RWPE2 (cell line): ENCODE results near the gene POM121.
"Not testable (repeated sequence)": the region's sequence is repeated elsewhere in the genome, so short reads cannot be mapped to it uniquely, and the experiment has no call there.

ENCODE experiments used
- ATAC-seq: fragments of 200-7000 bp; cut with Tn5 transposase; 3 replicates; pipeline ENCODE4 v1.9.1; 2021; ENCODE audit warnings: low read depth
- DNase-seq: peaks from one replicate; pipeline ENCODE4 v3.0.0-alpha.2; 2020; ENCODE audit warnings: low spot score
- H3K27ac ChIP-seq: fragments of 450-650 bp; 2 replicates; pipeline ENCODE4 v1.5.1; 2017; ENCODE audit warnings: mild to moderate bottlenecking; ENCODE audit not compliant: poor library complexity, severe bottlenecking
- H3K27me3 ChIP-seq: fragments of 250-450 bp; sonication (Bioruptor Pico); 2 replicates; pipeline ENCODE4 v1.5.1; 2021; ENCODE audit warnings: mild to moderate bottlenecking, moderate library complexity; ENCODE audit not compliant: insufficient read depth, poor library complexity, severe bottlenecking
- H3K36me3 ChIP-seq: fragments of 250-450 bp; sonication (Bioruptor Pico); 2 replicates; pipeline ENCODE4 v1.5.1; 2020; ENCODE audit warnings: low read depth, mild to moderate bottlenecking, moderate library complexity
- H3K4me1 ChIP-seq: fragments of 250-450 bp; sonication (Bioruptor Pico); 2 replicates; pipeline ENCODE4 v1.5.1; 2021; ENCODE audit warnings: mild to moderate bottlenecking, moderate library complexity; ENCODE audit not compliant: insufficient read depth, poor library complexity, severe bottlenecking
- H3K4me3 ChIP-seq: fragments of 250-450 bp; sonication (Bioruptor Pico); 2 replicates; pipeline ENCODE4 v1.5.1; 2021; ENCODE audit warnings: mild to moderate bottlenecking, moderate library complexity; ENCODE audit not compliant: severe bottlenecking
- H3K9me3 ChIP-seq: fragments of 250-450 bp; sonication (Bioruptor Pico); 2 replicates; pipeline ENCODE4 v1.5.1; 2021; ENCODE audit warnings: mild to moderate bottlenecking, moderate library complexity; ENCODE audit not compliant: severe bottlenecking

Gene POM121

GRCh38 chr7:72960626-72961345 lies 35.9 kb downstream of the POM121 start:
- H3K27ac ChIP-seq, DNase-seq, H3K36me3 ChIP-seq, H3K4me3 ChIP-seq, H3K27me3 ChIP-seq, H3K9me3 ChIP-seq, ATAC-seq, H3K4me1 ChIP-seq: not testable (repeated sequence)

GRCh38 chr7:72961346-72961650 lies 36.4 kb downstream of the POM121 start:
- H3K27ac ChIP-seq, H3K4me3 ChIP-seq, H3K27me3 ChIP-seq, ATAC-seq, DNase-seq, H3K4me1 ChIP-seq, H3K36me3 ChIP-seq, H3K9me3 ChIP-seq: not testable (repeated sequence)

GRCh38 chr7:72963056-72963455 lies 38.2 kb downstream of the POM121 start:
- H3K36me3 ChIP-seq, H3K4me3 ChIP-seq, H3K9me3 ChIP-seq, H3K27me3 ChIP-seq, H3K4me1 ChIP-seq, DNase-seq, H3K27ac ChIP-seq, ATAC-seq: not testable (repeated sequence)

DNA sequence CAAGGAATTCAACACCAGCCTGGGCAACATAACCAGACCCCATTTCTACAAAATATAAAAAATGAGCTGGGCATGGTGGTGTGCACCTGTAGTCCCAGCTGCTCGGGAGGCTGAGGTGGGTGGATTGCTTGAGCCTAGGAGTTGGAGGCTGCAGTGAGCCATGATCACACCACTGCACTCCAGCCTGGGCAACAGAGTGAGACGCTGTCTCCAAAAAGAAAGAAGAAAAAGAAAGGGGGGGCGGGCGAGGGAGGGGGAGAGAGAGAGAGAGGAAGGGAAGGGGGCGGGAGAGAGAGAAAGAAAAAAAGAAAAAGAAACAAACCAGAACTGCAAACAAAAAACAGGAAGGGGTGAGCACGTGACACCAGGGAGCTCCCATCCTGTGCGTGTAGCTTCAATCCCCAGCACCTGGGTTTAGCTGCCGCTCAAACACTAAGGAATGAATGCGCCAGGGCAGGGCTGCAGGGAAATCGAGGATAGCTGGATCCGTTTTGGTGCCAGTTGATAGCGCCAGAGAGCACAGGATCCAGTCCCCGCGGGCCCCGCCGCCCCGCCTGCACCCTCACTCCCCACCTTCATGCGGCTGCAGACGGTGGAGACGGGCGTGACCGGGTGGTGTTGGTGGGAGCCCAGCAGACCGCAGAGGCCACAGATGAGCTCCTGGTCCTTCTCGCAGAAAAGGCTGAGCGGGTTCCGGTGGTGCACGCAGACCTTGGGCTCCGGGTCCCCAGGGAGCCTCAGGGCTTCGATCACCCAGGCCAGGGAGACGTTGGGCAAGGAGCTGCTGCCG lies 40.5 kb downstream of the POM121 start:
- H3K36me3 ChIP-seq, H3K9me3 ChIP-seq, H3K4me1 ChIP-seq, H3K27me3 ChIP-seq, DNase-seq, ATAC-seq, H3K4me3 ChIP-seq, H3K27ac ChIP-seq: not testable (repeated sequence)

DNA sequence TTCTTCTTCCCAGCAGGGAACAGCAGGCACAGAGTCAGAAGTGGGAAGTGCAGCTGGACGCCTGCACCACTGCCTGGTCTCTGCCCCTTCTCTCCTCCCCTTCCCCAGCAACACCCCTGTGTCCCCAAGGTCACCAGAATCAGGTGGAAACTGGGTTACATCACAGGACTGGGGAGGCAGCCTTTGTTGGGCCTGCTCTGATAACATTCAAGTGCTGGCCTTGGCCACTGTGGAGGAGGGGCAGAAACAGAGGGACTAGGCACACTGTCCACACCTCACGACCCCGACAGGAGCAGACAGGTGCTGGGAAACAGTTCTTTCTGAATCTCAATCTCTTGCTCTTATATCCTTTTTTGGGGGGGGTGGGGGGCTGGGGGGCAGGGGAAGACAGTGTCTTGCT lies 42.0 kb downstream of the POM121 start:
- ATAC-seq, H3K27me3 ChIP-seq: not testable (repeated sequence)
- peak; percentile 44 for DNase-seq

DNA sequence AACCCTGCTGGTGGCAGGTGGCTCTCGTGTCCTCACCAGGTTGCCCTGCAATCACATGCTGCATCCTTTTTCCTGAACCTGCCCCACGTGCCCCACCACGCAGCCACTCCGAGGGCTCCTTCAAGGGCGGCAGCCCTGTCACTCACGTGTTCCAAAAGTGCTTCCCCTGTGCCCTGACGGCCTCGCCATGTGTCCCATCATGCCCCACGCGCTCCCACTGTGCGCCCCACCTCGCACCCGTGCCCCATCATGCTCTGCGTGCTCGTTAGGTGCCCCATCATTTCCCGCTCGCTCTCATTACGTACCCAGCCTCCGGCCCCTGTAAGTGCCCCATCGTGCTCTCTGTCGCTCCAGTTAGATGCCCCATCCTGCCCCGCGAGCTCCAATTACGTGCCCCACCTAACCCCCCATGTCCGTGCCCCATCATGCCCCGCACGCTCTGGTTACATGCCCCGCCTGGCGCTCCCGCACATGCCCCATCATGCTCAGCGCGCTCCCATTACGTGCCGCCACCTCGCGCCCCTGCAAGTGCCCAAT lies 44.2 kb downstream of the POM121 start, which contains the start of gene TRIM74:
TRIM74 (minus strand) TSS at position 487 of the 537 bp plus-strand sequence. CDS start 3,309 bp downstream, outside the sequence.
- DNase-seq, result peak; percentile 14
- not testable (repeated sequence) for H3K36me3 ChIP-seq, H3K27me3 ChIP-seq, H3K4me1 ChIP-seq, H3K4me3 ChIP-seq, H3K9me3 ChIP-seq, H3K27ac ChIP-seq
- ATAC-seq, result peak; percentile 34

More for the DNA sequence above, 42.0 kb downstream of the POM121 start:
- H3K4me3 ChIP-seq, H3K9me3 ChIP-seq, H3K27ac ChIP-seq, H3K4me1 ChIP-seq, H3K36me3 ChIP-seq: not testable (repeated sequence)

DNA sequence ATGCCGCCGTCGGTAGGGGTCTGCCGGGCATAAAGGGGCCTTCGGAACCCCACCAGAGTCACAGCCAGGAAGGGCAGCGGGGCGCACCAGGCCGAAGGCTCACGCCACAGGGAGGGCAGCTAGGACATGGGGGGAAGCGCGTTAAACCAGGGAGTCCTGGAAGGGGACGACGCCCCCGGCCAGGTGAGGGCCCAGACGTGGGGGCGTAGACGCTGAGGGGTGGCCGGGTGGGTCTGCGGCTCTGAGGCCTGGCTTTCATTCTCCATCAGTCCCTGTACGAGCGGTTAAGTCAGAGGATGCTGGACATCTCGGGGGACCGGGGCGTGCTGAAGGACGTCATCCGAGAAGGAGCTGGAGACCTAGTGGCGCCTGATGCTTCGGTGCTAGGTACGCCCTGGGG lies 44.8 kb downstream of the POM121 start:
- not testable (repeated sequence) for DNase-seq, H3K36me3 ChIP-seq, H3K9me3 ChIP-seq, H3K27me3 ChIP-seq, H3K27ac ChIP-seq, H3K4me3 ChIP-seq, H3K4me1 ChIP-seq
- ATAC-seq, result 0 out of 3 replicates have a peak, but pooled peaks have one; percentile 4

DNA sequence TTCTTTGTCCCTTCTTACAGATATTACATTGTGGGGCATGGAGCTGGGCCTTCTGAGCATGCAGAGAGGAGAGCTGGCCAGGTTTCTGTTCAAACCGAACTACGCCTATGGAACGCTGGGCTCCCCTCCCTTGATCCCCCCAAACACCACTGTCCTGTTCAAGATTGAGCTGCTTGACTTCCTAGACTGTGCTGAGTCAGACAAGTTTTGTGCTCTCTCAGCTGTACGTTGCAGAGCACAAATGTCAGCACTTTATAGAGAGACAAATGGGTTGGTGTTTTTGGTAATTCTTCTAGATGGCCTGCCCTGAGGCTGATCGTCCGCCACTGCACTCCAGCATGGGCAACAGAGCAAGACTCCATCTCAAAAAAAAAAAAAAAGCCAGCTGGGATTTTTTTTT lies 46.6 kb downstream of the POM121 start:
- 0 out of 3 replicates have a peak, but pooled peaks have one; percentile 2 for ATAC-seq
- H3K4me3 ChIP-seq, H3K27me3 ChIP-seq, H3K36me3 ChIP-seq, H3K4me1 ChIP-seq, DNase-seq, H3K27ac ChIP-seq, H3K9me3 ChIP-seq: not testable (repeated sequence)

GRCh38 chr7:72974781-72975180 lies 49.9 kb downstream of the POM121 start:
- not testable (repeated sequence) for H3K27ac ChIP-seq, H3K9me3 ChIP-seq, H3K4me1 ChIP-seq, ATAC-seq, H3K36me3 ChIP-seq, H3K27me3 ChIP-seq, H3K4me3 ChIP-seq
- DNase-seq, result peak; percentile 6

DNA sequence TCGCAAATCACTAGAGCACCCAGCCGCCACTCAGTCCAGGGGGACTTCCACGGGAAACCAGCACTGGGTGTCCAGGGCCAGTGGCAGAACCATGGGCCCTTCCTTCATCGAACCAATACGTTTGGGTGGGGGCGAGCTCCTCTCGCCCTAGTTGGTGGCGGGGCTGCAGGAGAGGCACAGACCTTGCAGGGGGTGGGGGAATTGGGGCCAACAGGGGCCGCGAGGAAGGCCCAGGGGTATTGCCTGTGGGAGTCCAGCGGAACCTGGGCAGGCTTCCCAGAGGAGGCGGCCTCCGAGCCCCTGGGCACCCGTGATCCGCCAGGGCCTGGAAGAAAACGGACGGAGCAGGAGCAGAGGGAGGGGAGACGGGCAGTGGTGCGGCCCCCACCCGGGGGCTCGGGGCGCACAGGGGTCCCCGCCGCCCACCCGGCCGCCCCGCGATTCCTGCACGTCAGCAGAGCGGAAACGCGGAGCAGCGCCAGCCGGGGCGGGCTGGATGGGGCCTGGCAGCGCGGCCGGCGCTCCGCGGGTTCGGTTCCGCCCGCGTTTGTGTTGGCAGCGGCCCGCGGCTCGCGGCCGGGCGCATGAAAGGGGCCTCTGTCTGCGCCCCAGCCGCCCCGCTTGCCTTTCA lies 50.9 kb downstream of the POM121 start:
- H3K27me3 ChIP-seq, H3K9me3 ChIP-seq, H3K27ac ChIP-seq, ATAC-seq, H3K36me3 ChIP-seq, H3K4me1 ChIP-seq, H3K4me3 ChIP-seq: not testable (repeated sequence)
- peak; percentile 60 for DNase-seq

DNA sequence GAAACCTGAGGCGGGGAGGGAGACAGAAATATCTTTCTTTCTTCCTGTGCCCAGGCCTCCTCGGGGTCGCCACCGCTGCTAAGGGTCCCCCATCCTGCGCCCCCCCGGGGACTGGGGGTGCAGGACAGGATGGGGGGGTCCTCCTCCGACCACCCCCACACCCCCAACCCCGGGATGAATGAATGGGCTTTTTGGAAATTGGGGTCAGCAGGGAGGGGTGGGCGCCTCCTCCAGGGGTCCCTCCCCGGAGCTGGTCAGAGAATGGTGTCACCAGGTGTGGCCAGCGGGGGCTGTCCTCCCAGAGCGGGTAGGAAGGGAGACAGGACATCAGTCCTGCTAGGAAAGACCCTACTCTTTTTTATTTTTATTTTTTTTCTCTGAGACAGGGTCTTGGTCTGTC lies 51.5 kb downstream of the POM121 start:
- not testable (repeated sequence) for H3K4me3 ChIP-seq, DNase-seq, H3K9me3 ChIP-seq, H3K36me3 ChIP-seq, H3K4me1 ChIP-seq, H3K27me3 ChIP-seq, H3K27ac ChIP-seq, ATAC-seq
